Trophoblast cell (in vitro differentiated cells and primary cell): ENCODE measurements around the gene DNAJC18.

Source experiments
- DNase-seq, 2 donors: peaks; one replicate each; pipeline ENCODE4 v3.0.0-alpha.2; 2016
- H2AFZ ChIP-seq: 2 replicates; pipeline ENCODE4 v1.6.1; 2013; ENCODE audit warnings: low read length, moderate library complexity, mild to moderate bottlenecking; ENCODE audit not compliant: insufficient read depth, poor library complexity
- H2AK5ac ChIP-seq: 2 replicates; pipeline ENCODE4 v1.6.1; 2013; ENCODE audit warnings: mild to moderate bottlenecking, low read length
- H2BK120ac ChIP-seq: 2 replicates; pipeline ENCODE4 v1.6.1; 2013; ENCODE audit warnings: low read length, mild to moderate bottlenecking, moderate library complexity; ENCODE audit not compliant: insufficient read depth, poor library complexity
- H2BK12ac ChIP-seq: 2 replicates; pipeline ENCODE4 v1.6.1; 2013; ENCODE audit warnings: mild to moderate bottlenecking, low read length, moderate library complexity
- H2BK5ac ChIP-seq: 2 replicates; pipeline ENCODE4 v1.6.1; 2013; ENCODE audit warnings: low read length, low read depth, moderate library complexity, mild to moderate bottlenecking; ENCODE audit not compliant: poor library complexity
- H3K14ac ChIP-seq: 2 replicates; pipeline ENCODE4 v1.6.1; 2013; ENCODE audit warnings: mild to moderate bottlenecking, low read length
- H3K18ac ChIP-seq: 2 replicates; pipeline ENCODE4 v1.6.1; 2013; ENCODE audit warnings: mild to moderate bottlenecking, low read length
- H3K23ac ChIP-seq: 2 replicates; pipeline ENCODE4 v1.6.1; 2013; ENCODE audit warnings: low read length
- H3K27ac ChIP-seq: 2 replicates; pipeline ENCODE4 v1.5.1; 2013; ENCODE audit warnings: low read depth, mild to moderate bottlenecking, inconsistent platforms, low read length, moderate library complexity
- H3K27me3 ChIP-seq: 2 replicates; pipeline ENCODE4 v1.6.1; 2013; ENCODE audit warnings: inconsistent platforms, mild to moderate bottlenecking, low read length, moderate library complexity; ENCODE audit not compliant: insufficient read depth
- H3K36me3 ChIP-seq, 2 experiments: 1 replicate in 1 of 2; 2 replicates in 1 of 2; pipeline ENCODE4 v1.6.1; 2013; ENCODE audit warnings: low read length in 2 of 2, mild to moderate bottlenecking in 2 of 2, moderate library complexity in 1 of 2; ENCODE audit not compliant: insufficient read depth in 2 of 2, control insufficient read depth in 1 of 2
- H3K4ac ChIP-seq: 2 replicates; pipeline ENCODE4 v1.6.1; 2013; ENCODE audit warnings: low read depth, mild to moderate bottlenecking, low read length, moderate library complexity
- H3K4me1 ChIP-seq, 2 experiments: 1 replicate in 1 of 2; 2 replicates in 1 of 2; pipeline ENCODE4 v1.6.1; 2013; ENCODE audit warnings: low read length in 2 of 2, mild to moderate bottlenecking in 2 of 2, moderate library complexity in 1 of 2; ENCODE audit not compliant: insufficient read depth in 2 of 2, control insufficient read depth in 1 of 2
- H3K4me2 ChIP-seq: 2 replicates; pipeline ENCODE4 v1.6.1; 2013; ENCODE audit warnings: inconsistent platforms, mild to moderate bottlenecking, low read length, moderate library complexity
- H3K4me3 ChIP-seq: 2 replicates; pipeline ENCODE4 v1.5.1; 2013; ENCODE audit warnings: mild to moderate bottlenecking, low read depth, low read length, inconsistent platforms
- H3K79me1 ChIP-seq: one replicate; pipeline ENCODE4 v1.6.1; 2013; ENCODE audit warnings: low read length
- H3K79me2 ChIP-seq: 2 replicates; pipeline ENCODE4 v1.6.1; 2013; ENCODE audit warnings: low read length, mild to moderate bottlenecking; ENCODE audit not compliant: control insufficient read depth, insufficient read depth, poor library complexity
- H3K9ac ChIP-seq: 2 replicates; pipeline ENCODE4 v1.6.1; 2013; ENCODE audit warnings: mild to moderate bottlenecking, low read length
- H3K9me3 ChIP-seq: 2 replicates; pipeline ENCODE4 v1.6.1; 2013; ENCODE audit warnings: low read depth, mild to moderate bottlenecking, control low read depth, inconsistent platforms, low read length; ENCODE audit not compliant: insufficient read depth
- H4K12ac ChIP-seq: 2 replicates; pipeline ENCODE4 v1.6.1; 2013; ENCODE audit warnings: low read depth, mild to moderate bottlenecking, low read length, moderate library complexity
- H4K8ac ChIP-seq: 2 replicates; pipeline ENCODE4 v1.6.1; 2013; ENCODE audit warnings: low read depth, mild to moderate bottlenecking, low read length, moderate library complexity
- H4K91ac ChIP-seq: one replicate; pipeline ENCODE4 v1.6.1; 2013; ENCODE audit warnings: low read depth, mild to moderate bottlenecking, low read length, moderate library complexity
- WGBS: extraction: QIAGEN DNeasy Blood & Tissue Kit; methylation state at CpG from one replicate; pipeline ENCODE4 v1.1.7; 2013; ENCODE audit warnings: missing lambda C conversion rate; ENCODE audit not compliant: insufficient read length, insufficient coverage; ENCODE audit errors: extremely low coverage; 5-methylcytosine and 5-hydroxymethylcytosine counted together

The DNAJC18 gene

GRCh38 chr5:139415869-139416268 is 23.5 kb downstream of the DNAJC18 start:
- H3K9me3 ChIP-seq, result no peaks in the 10 kb centered on the region

GRCh38 chr5:139415221-139415861 is 24.0 kb downstream of the DNAJC18 start:
- H3K23ac ChIP-seq, result no peak overlapping the region
- no peaks in the 10 kb centered on the region for H3K9me3 ChIP-seq
- H3K27ac ChIP-seq, result no peak overlapping the region
- no peak overlapping the region for H3K4me2 ChIP-seq
- H3K79me1 ChIP-seq, result no peaks in the 10 kb centered on the region
- peaks cover 2 to 5% of the 10 kb centered on the region in 2 experiments for H3K36me3 ChIP-seq
- no peak for DNase-seq
- H3K79me2 ChIP-seq, result no peaks in the 10 kb centered on the region
- no peak overlapping the region for H4K91ac ChIP-seq
- no peak overlapping the region for H2AK5ac ChIP-seq
- H3K9ac ChIP-seq, result no peak overlapping the region
- no CpG with 5 or more reads among the region's 8 CpGs for WGBS
- H2BK120ac ChIP-seq, result no peak overlapping the region
- no peaks in the 10 kb centered on the region for H3K27me3 ChIP-seq
- H2BK12ac ChIP-seq, result no peak overlapping the region
- H4K12ac ChIP-seq, result no peak overlapping the region
- H2AFZ ChIP-seq, result no peak overlapping the region
- H3K18ac ChIP-seq, result no peak overlapping the region
- no peaks in the 10 kb centered on the region for H3K4me1 ChIP-seq
- no peak overlapping the region for H3K14ac ChIP-seq
- no peak overlapping the region for H2BK5ac ChIP-seq
- H3K4ac ChIP-seq, result no peak overlapping the region
- H4K8ac ChIP-seq, result no peak overlapping the region
- H3K4me3 ChIP-seq, result no peak overlapping the region

More at GRCh38 chr5:139415869-139416268, 23.5 kb downstream of the DNAJC18 start:
- Histone ChIP-seq H3K4ac (no peak overlapping the region), H3K4me3 (no peak overlapping the region), H4K8ac (no peak overlapping the region), H3K4me1 (no peaks in the 10 kb centered on the region), H2BK12ac (no peak overlapping the region), H3K36me3 (peaks cover 2 to 5% of the 10 kb centered on the region in 2 experiments), H4K91ac (no peak overlapping the region), H3K14ac (no peak overlapping the region), H2AK5ac (no peak overlapping the region), H3K18ac (no peak overlapping the region), H3K79me2 (no peaks in the 10 kb centered on the region), H2BK5ac (no peak overlapping the region), H3K27ac (no peak overlapping the region), H3K4me2 (no peak overlapping the region), H2AFZ (no peak overlapping the region), H3K27me3 (no peaks in the 10 kb centered on the region), H3K79me1 (no peaks in the 10 kb centered on the region), H3K23ac (no peak overlapping the region), H4K12ac (no peak overlapping the region), H3K9ac (no peak overlapping the region), H2BK120ac (no peak overlapping the region)
- no peak for DNase-seq

GRCh38 chr5:139414581-139415130 is 24.7 kb downstream of the DNAJC18 start:
- Histone ChIP-seq H3K14ac (no peak overlapping the region), H2AFZ (no peak overlapping the region), H3K18ac (no peak overlapping the region), H3K36me3 (peaks cover 2 to 5% of the 10 kb centered on the region in 2 experiments), H3K4me3 (no peak overlapping the region), H3K79me2 (no peaks in the 10 kb centered on the region), H3K9ac (no peak overlapping the region), H2AK5ac (no peak overlapping the region), H3K9me3 (no peaks in the 10 kb centered on the region), H3K4me1 (no peaks in the 10 kb centered on the region), H3K27ac (no peak overlapping the region), H3K4me2 (no peak overlapping the region), H3K4ac (no peak overlapping the region), H4K12ac (no peak overlapping the region), H4K91ac (no peak overlapping the region), H2BK5ac (no peak overlapping the region), H3K23ac (no peak overlapping the region), H2BK120ac (no peak overlapping the region), H2BK12ac (no peak overlapping the region), H4K8ac (no peak overlapping the region), H3K27me3 (no peaks in the 10 kb centered on the region), H3K79me1 (no peaks in the 10 kb centered on the region)
- WGBS, result no CpG with 5 or more reads among the region's 9 CpGs
- no peak for DNase-seq

- WGBS, result no CpG with 5 or more reads among the region's 6 CpGs
- no peak overlapping the region for H4K91ac ChIP-seq
- H3K4me3 ChIP-seq, result no peak overlapping the region
- no peaks in the 10 kb centered on the region for H3K4me1 ChIP-seq
- H3K9ac ChIP-seq, result no peak overlapping the region
- H3K27ac ChIP-seq, result no peak overlapping the region
- H2BK12ac ChIP-seq, result no peak overlapping the region
- H3K9me3 ChIP-seq, result no peaks in the 10 kb centered on the region
- no peak overlapping the region for H3K4ac ChIP-seq
- H4K8ac ChIP-seq, result no peak overlapping the region
- H2BK120ac ChIP-seq, result no peak overlapping the region
- H3K79me2 ChIP-seq, result no peaks in the 10 kb centered on the region
- peaks cover 0 to 2% of the 10 kb centered on the region in 2 experiments for H3K36me3 ChIP-seq
- no peaks in the 10 kb centered on the region for H3K27me3 ChIP-seq
- no peak overlapping the region for H2BK5ac ChIP-seq
- no peak overlapping the region for H3K4me2 ChIP-seq
- H3K18ac ChIP-seq, result no peak overlapping the region
- no peaks in the 10 kb centered on the region for H3K79me1 ChIP-seq
- no peak overlapping the region for H3K14ac ChIP-seq
- H3K23ac ChIP-seq, result no peak overlapping the region
- no peak overlapping the region for H2AFZ ChIP-seq
- no peak overlapping the region for H4K12ac ChIP-seq
- no peak overlapping the region for H2AK5ac ChIP-seq
- no peak for DNase-seq
Measured at GRCh38 chr5:139413963-139414362, 25.4 kb downstream of the DNAJC18 start.
